ENCODE results near the gene THSD4. TPM values are rescaled to one million over a fixed set of nuclear protein-coding genes. Genes with fewer than 3 reads are reported as not detected.

THSD4 gene
- polyA plus RNA-seq, 1 donor (not counting 4 experiments of a cell fraction or from before 2014, with no cell fraction given), result 24.5 TPM

DNA sequence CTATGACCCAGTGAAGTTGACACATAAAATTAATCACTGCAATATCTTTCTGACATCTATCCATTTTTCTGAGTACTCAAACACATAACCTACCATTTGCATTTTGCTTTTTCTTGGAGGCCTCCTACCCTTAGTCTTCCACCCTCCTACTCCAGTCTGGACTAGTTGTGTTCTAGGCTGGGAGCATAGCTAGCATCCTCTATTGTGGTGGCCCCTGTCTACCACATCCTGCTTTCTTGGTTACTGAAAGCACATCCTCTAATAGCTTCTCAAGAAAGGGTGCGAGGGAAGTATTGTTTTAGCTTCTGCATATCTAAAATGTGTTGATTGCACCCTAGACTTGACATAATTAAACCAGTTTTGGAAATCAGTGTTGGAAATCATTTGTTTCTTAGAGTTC lies 176.5 kb downstream of the THSD4 start:
- dilution Hi-C loops (cut with MboI; ENCODE audit: extremely low pct_ligation_motif_present, low sequenced_read_pairs), result no loop called here
- Histone ChIP-seq H2AFZ (ENCODE audit: control insufficient read depth, low read length) (no peak overlapping the region), H3K36me3 (ENCODE audit: control insufficient read depth in 2 of 2, extremely low read depth in 1 of 2, insufficient read depth in 2 of 2, low read length in 2 of 2) (peaks cover 6 to 8% of the 10 kb centered on the region in 2 experiments), H3K27ac (ENCODE audit: control insufficient read depth, insufficient read depth, low read length) (no peak overlapping the region), H3K27me3 (ENCODE audit: control insufficient read depth, extremely low read depth, insufficient read depth, low read length) (no peaks in the 10 kb centered on the region), H3K9ac (ENCODE audit: control insufficient read depth, extremely low read depth, insufficient read depth, low read length) (no peak overlapping the region), H3K79me2 (ENCODE audit: control insufficient read depth, insufficient read depth, low read length) (peaks cover 16% of the 10 kb centered on the region), H3K9me1 (ENCODE audit: control insufficient read depth, extremely low read depth, insufficient read depth, low read length) (no peaks in the 10 kb centered on the region), H3K9me3 (ENCODE audit: control insufficient read depth, low read depth, low read length) (no peaks in the 10 kb centered on the region), H3K4me2 (ENCODE audit: control insufficient read depth, extremely low read depth, insufficient read depth, low read depth, low read length) (no peak overlapping the region), H3K4me3 (ENCODE audit: control insufficient read depth in 2 of 3, extremely low read depth in 1 of 3, insufficient read depth in 2 of 3, low read depth in 1 of 3, low read length in 3 of 3) (no peak overlapping the region), H3K4me1 (ENCODE audit: control insufficient read depth, extremely low read depth, insufficient read depth, low read length) (peaks cover 54% of the 10 kb centered on the region), H4K20me1 (ENCODE audit: control insufficient read depth, extremely low read depth, insufficient read depth, low read length) (no peaks in the 10 kb centered on the region)
- no peak for TF ChIP-seq EZH2 (IDR thresholded peaks at IDR 0.05; ENCODE audit: low read length)
- TF ChIP-seq, protein P1, sequence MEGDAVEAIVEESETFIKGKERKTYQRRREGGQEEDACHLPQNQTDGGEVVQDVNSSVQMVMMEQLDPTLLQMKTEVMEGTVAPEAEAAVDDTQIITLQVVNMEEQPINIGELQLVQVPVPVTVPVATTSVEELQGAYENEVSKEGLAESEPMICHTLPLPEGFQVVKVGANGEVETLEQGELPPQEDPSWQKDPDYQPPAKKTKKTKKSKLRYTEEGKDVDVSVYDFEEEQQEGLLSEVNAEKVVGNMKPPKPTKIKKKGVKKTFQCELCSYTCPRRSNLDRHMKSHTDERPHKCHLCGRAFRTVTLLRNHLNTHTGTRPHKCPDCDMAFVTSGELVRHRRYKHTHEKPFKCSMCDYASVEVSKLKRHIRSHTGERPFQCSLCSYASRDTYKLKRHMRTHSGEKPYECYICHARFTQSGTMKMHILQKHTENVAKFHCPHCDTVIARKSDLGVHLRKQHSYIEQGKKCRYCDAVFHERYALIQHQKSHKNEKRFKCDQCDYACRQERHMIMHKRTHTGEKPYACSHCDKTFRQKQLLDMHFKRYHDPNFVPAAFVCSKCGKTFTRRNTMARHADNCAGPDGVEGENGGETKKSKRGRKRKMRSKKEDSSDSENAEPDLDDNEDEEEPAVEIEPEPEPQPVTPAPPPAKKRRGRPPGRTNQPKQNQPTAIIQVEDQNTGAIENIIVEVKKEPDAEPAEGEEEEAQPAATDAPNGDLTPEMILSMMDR (optimal IDR thresholded peaks at IDR 0.05 in 1 of 3, IDR thresholded peaks at IDR 0.05 in 1 of 3, conservative IDR thresholded peaks at IDR 0.05 in 1 of 3; ENCODE audit: extremely low read depth in 1 of 3, insufficient read depth in 2 of 3, low read length in 3 of 3), result no peak
- DNase-seq (ENCODE audit: low read depth, low spot score) (no peak), FAIRE-seq (peak; percentile 70)

DNA sequence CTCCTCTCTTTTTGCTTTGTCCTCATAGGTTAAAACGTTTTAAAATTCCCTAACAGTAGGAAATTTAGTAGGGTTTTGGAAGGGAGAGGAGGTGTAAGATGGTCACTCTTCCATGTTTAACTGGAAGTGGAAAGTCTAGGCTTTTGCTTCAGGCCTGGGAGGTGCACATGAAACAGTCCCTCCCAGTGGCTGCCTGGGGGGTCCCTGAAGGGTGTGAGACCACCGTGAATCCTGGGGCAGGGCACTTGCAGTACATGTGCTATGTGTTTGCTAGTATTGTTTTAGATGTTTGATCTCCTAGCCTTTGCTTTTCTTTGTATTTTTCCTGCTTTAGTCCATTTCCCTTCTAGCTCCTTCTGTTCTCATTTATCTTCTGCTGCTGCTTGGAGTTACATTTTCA lies 178.5 kb downstream of the THSD4 start:
- Histone ChIP-seq H3K27ac (ENCODE audit: control insufficient read depth, insufficient read depth, low read length) (peak overlapping the region; percentile 100), H3K27me3 (ENCODE audit: control insufficient read depth, extremely low read depth, insufficient read depth, low read length) (no peaks in the 10 kb centered on the region), H3K4me2 (ENCODE audit: control insufficient read depth, extremely low read depth, insufficient read depth, low read depth, low read length) (no peak overlapping the region), H3K4me3 (ENCODE audit: control insufficient read depth in 2 of 3, extremely low read depth in 1 of 3, insufficient read depth in 2 of 3, low read depth in 1 of 3, low read length in 3 of 3) (no peak overlapping the region), H3K4me1 (ENCODE audit: control insufficient read depth, extremely low read depth, insufficient read depth, low read length) (peaks cover 59% of the 10 kb centered on the region), H3K36me3 (ENCODE audit: control insufficient read depth in 2 of 2, extremely low read depth in 1 of 2, insufficient read depth in 2 of 2, low read length in 2 of 2) (peaks cover 5 to 6% of the 10 kb centered on the region in 2 experiments), H3K79me2 (ENCODE audit: control insufficient read depth, insufficient read depth, low read length) (peaks cover 18% of the 10 kb centered on the region), H4K20me1 (ENCODE audit: control insufficient read depth, extremely low read depth, insufficient read depth, low read length) (no peaks in the 10 kb centered on the region), H3K9me3 (ENCODE audit: control insufficient read depth, low read depth, low read length) (no peaks in the 10 kb centered on the region), H2AFZ (ENCODE audit: control insufficient read depth, low read length) (no peak overlapping the region), H3K9ac (ENCODE audit: control insufficient read depth, extremely low read depth, insufficient read depth, low read length) (peak overlapping the region; percentile 86), H3K9me1 (ENCODE audit: control insufficient read depth, extremely low read depth, insufficient read depth, low read length) (no peaks in the 10 kb centered on the region)
- no peak for DNase-seq (ENCODE audit: low read depth, low spot score)
- FAIRE-seq, result no peak
- TF ChIP-seq, protein P1 (optimal IDR thresholded peaks at IDR 0.05 in 1 of 3, IDR thresholded peaks at IDR 0.05 in 1 of 3, conservative IDR thresholded peaks at IDR 0.05 in 1 of 3; ENCODE audit: extremely low read depth in 1 of 3, insufficient read depth in 2 of 3, low read length in 3 of 3), result no peak
- TF ChIP-seq EZH2 (IDR thresholded peaks at IDR 0.05; ENCODE audit: low read length), result no peak
- dilution Hi-C loops (cut with MboI; ENCODE audit: extremely low pct_ligation_motif_present, low sequenced_read_pairs), result no loop called here
